Effector memory CD4-positive, alpha-beta T cell (primary cell): ENCODE results near the gene CA10.

ENCODE experiments used
- DNase-seq, 3 donors: peaks; one replicate each; pipeline ENCODE4 v3.0.0-alpha.2; 2020
- H3K27ac ChIP-seq: 2 replicates; pipeline ENCODE4 v1.7.0; 2013; ENCODE audit warnings: mild to moderate bottlenecking, low read length, moderate library complexity; ENCODE audit not compliant: insufficient read depth, poor library complexity, severe bottlenecking
- H3K27me3 ChIP-seq: replicated peaks from 2 replicates; pipeline ENCODE4 v1.7.0; 2013; ENCODE audit warnings: mild to moderate bottlenecking, low read length; ENCODE audit not compliant: insufficient read depth, control insufficient read depth, poor library complexity, severe bottlenecking
- H3K36me3 ChIP-seq: 2 replicates; pipeline ENCODE4 v1.7.0; 2013; ENCODE audit warnings: mild to moderate bottlenecking, low read length, moderate library complexity; ENCODE audit not compliant: control insufficient read depth, insufficient read depth
- H3K4me1 ChIP-seq: 2 replicates; pipeline ENCODE4 v1.7.0; 2013; ENCODE audit warnings: low read length, mild to moderate bottlenecking; ENCODE audit not compliant: control insufficient read depth, insufficient read depth, poor library complexity, severe bottlenecking
- H3K4me3 ChIP-seq: 2 replicates; pipeline ENCODE4 v1.7.0; 2013; ENCODE audit warnings: low read length, low read depth, mild to moderate bottlenecking; ENCODE audit not compliant: insufficient read depth, poor library complexity, severe bottlenecking
- H3K9me3 ChIP-seq: 2 replicates; pipeline ENCODE4 v1.7.0; 2013; ENCODE audit warnings: mild to moderate bottlenecking, low read length, moderate library complexity; ENCODE audit not compliant: control insufficient read depth

The CA10 gene

DNA sequence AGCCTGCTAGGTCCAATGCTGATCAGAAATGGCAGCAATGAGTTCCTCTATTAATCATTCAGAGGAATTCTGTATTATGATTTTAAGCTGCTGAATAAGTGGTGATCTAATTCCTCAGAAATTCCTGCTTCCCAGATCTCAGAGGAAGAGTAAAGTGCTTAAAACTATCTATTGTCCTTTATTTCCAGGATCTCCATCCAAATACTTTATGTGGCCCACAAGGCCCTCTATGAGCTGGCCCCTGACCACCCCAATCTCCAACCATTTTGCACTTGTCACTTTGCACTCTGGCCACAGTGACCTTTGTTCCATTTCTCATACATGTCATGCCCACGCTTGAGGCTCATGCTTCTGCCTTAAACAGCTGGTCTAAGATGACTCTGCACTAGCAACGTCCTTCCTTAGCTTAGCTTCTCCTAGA, 93.7 kb downstream of the CA10 start:
- no peaks in the 10 kb centered on the region for H3K27me3 ChIP-seq
- H3K4me1 ChIP-seq = no peaks in the 10 kb centered on the region
- H3K27ac ChIP-seq = no peak overlapping the region
- no peak for DNase-seq
- H3K36me3 ChIP-seq = no peaks in the 10 kb centered on the region
- no peaks in the 10 kb centered on the region for H3K9me3 ChIP-seq
- no peak overlapping the region for H3K4me3 ChIP-seq

GRCh38 chr17:52049496-52049895, 109.0 kb downstream of the CA10 start:
- Histone ChIP-seq H3K4me3 (no peak overlapping the region), H3K4me1 (no peaks in the 10 kb centered on the region), H3K27me3 (no peaks in the 10 kb centered on the region), H3K9me3 (no peaks in the 10 kb centered on the region), H3K27ac (no peak overlapping the region), H3K36me3 (no peaks in the 10 kb centered on the region)
- no peak for DNase-seq

DNA sequence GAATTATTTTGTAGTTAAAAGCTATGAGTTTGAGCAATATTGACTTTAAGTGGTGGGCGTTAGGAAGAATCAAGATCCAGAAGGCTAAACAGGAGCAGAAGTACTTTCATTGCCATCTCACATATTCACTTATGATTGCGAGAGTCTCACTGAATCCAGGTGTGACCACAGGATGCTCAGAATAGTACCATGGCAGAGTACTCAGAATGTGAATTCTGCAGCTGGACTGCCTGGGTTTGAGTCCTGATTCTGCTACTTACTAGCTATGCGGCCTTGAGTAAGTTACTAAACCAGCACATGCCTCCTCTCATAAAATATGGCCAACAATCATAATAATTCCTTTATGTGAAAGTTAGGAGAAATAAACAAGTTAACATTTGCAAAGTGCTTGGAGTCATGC, 109.5 kb downstream of the CA10 start:
- DNase-seq = no peak
- Histone ChIP-seq H3K9me3 (no peaks in the 10 kb centered on the region), H3K27ac (no peak overlapping the region), H3K4me3 (no peak overlapping the region), H3K36me3 (no peaks in the 10 kb centered on the region), H3K4me1 (no peaks in the 10 kb centered on the region), H3K27me3 (no peaks in the 10 kb centered on the region)

DNA sequence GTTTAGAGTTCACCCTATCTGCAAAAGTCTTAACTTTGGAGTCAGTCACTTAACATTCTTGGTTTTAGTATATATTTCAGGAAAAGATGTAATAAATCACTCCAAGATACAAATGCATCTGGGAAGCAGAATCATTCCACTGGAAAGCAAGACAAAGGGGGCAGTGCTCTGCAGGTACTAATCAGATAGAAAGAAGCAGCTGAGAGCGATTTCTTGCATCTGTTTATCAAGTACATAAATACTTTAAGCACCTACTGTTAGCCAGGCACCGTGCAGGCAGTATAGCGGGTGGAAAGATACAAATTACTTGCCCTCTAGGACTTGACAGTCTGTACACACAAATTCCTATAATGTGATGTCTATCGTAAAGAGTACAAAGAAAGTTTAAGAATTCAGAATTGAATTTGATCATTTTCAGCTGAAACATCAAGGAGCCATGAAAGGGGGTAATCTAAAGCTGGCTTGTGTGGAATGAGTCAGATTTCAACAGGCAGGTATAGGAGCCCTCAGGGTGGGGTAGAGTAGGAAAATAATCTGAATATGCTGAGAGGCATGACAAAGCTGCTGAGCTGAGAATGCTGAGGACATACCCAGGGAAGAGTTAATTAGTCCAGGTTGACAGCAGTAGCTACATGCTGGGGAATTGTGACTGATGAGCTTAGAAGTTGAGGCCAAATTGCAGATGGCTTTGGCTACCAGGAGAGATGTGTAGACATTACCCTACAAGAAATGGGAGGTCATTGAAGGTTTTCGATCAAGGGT, 110.2 kb downstream of the CA10 start:
- Histone ChIP-seq H3K27me3 (no peaks in the 10 kb centered on the region), H3K27ac (no peak overlapping the region)

DNA sequence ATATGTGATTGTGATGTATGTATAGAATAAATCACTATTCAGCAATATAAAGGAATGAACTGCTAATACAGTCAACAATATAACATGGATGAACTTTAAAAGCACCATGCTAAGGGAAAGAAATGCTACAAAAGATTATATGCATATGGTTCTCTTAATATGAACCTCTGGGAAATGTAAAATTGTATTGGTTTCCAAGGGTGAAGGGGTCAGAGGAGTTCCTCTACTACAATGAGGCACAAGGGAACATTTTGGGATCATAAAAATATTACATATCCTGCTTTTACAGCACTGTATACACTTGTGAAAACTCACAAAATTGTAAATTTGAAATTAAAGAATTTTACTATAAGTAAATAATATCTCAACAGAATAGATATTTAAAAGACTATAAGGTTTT, 111.4 kb downstream of the CA10 start:
- Histone ChIP-seq H3K27me3 (no peaks in the 10 kb centered on the region), H3K4me1 (no peaks in the 10 kb centered on the region), H3K27ac (no peak overlapping the region), H3K4me3 (no peak overlapping the region), H3K9me3 (no peaks in the 10 kb centered on the region), H3K36me3 (no peaks in the 10 kb centered on the region)
- no peak for DNase-seq

More for the DNA sequence above, 110.2 kb downstream of the CA10 start:
- Histone ChIP-seq H3K36me3 (no peaks in the 10 kb centered on the region), H3K4me3 (no peak overlapping the region), H3K9me3 (no peaks in the 10 kb centered on the region), H3K4me1 (no peaks in the 10 kb centered on the region)
- DNase-seq = no peak

DNA sequence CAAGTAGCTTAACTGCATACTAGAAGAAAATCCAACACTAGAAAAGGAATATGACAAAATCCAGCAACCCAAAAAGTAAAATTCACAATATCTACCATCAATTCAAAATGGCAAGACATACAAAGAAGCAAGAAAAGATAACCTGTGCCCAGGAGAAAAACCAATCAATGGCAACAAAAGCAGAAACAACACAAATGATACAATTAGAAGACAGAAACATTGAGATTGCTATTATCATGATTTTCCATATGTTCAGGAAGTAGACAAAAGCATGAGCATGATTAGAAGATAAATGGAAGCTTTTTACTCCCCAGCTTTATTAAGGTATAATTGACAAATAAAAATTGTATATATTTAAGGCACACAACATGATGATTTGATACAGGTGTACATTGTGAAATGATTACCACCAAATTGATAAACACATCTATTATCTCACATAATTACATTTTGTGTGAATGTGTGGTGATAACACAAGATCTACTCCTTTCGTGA, 117.3 kb downstream of the CA10 start:
- Histone ChIP-seq H3K9me3 (no peaks in the 10 kb centered on the region), H3K4me3 (no peak overlapping the region), H3K27ac (no peak overlapping the region), H3K36me3 (no peaks in the 10 kb centered on the region), H3K4me1 (no peaks in the 10 kb centered on the region), H3K27me3 (no peaks in the 10 kb centered on the region)
- no peak for DNase-seq

DNA sequence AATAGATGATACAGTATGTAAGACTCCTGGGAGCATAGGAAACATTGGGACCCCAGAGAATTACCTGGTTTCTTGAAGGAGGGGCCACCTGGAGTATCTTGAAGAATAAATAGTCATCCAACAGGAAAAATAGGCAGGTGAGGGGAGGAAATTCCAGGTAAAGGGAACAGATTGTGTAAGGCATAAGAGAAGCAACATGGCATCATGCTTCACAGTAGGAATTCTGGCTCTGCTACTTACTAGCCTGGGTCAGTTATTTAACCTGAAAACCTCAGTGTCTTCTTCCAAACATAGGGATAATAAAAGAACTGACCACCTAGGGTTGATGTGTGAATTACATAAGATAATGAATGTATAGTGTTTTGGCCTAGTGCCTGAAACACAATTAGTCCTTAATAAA, 122.1 kb downstream of the CA10 start:
- Histone ChIP-seq H3K4me3 (no peak overlapping the region), H3K27ac (no peak overlapping the region), H3K27me3 (no peaks in the 10 kb centered on the region), H3K9me3 (no peaks in the 10 kb centered on the region), H3K36me3 (no peaks in the 10 kb centered on the region), H3K4me1 (no peaks in the 10 kb centered on the region)
- no peak for DNase-seq

DNA sequence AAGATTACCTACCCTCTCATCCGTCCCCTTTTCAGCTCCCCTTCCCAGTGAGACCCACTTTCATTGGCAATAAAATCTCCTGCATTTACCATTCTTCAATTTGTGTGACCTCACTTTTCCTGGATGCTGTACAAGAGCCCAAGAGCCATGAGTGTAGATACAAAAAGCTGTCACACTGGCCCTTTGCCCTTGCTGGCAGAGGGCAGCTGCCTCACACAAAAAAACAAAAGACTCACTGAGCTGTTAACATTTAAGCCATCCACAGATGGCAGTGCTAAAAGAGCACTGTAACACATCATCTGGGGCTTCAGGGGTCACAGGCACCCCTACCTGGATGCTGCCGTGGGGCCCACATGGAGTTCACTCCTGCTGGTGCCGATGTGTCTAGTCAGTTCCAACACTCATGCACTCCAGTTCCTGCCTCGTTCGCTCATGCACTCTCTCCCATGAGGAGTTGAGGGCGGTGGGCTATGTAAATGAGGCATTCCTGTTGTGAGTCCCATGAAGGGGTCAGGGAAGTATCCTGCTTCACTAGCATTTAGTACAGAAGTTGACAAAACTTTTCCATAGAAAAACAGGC, 123.1 kb downstream of the CA10 start:
- Histone ChIP-seq H3K36me3 (no peaks in the 10 kb centered on the region), H3K27ac (no peak overlapping the region), H3K4me1 (no peaks in the 10 kb centered on the region), H3K4me3 (no peak overlapping the region), H3K9me3 (no peaks in the 10 kb centered on the region), H3K27me3 (no peaks in the 10 kb centered on the region)
- DNase-seq = no peak

GRCh38 chr17:52032454-52032853, 126.1 kb downstream of the CA10 start:
- H3K9me3 ChIP-seq = no peaks in the 10 kb centered on the region
- H3K4me1 ChIP-seq = no peaks in the 10 kb centered on the region
- H3K4me3 ChIP-seq = no peak overlapping the region
- no peaks in the 10 kb centered on the region for H3K27me3 ChIP-seq
- no peak overlapping the region for H3K27ac ChIP-seq
- no peak for DNase-seq
- no peaks in the 10 kb centered on the region for H3K36me3 ChIP-seq

GRCh38 chr17:52030052-52030451, 128.5 kb downstream of the CA10 start:
- no peak overlapping the region for H3K4me3 ChIP-seq
- DNase-seq = no peak
- no peaks in the 10 kb centered on the region for H3K36me3 ChIP-seq
- H3K27me3 ChIP-seq = no peaks in the 10 kb centered on the region
- no peaks in the 10 kb centered on the region for H3K4me1 ChIP-seq
- no peaks in the 10 kb centered on the region for H3K9me3 ChIP-seq
- no peak overlapping the region for H3K27ac ChIP-seq
